GM12878 (cell line): ENCODE measurements around the gene COL6A3. TPM values are rescaled to one million over a fixed set of nuclear protein-coding genes. Genes with fewer than 3 reads are reported as not detected.

Experiments
- BCL11A ChIP-seq: IDR thresholded peaks from 2 replicates; pipeline ENCODE4 v1.6.1; 2011; ENCODE audit warnings: low read depth, low read length
- BHLHE40 ChIP-seq, 2 experiments: fragments of 450-650 bp in 1 of 2; IDR thresholded peaks; 2 replicates each; pipeline ENCODE4 v1.6.1; 2011 to 2017; ENCODE audit warnings: low read depth in 2 of 2, borderline replicate concordance in 1 of 2, improper control_type of control experiment in 1 of 2, low read length in 1 of 2, mild to moderate bottlenecking in 1 of 2
- CBX5 ChIP-seq: sonication (generic); IDR thresholded peaks from 2 replicates; pipeline ENCODE4 v1.6.1; 2016; ENCODE audit warnings: low read depth, moderate library complexity, mild to moderate bottlenecking, inconsistent platforms
- CEBPB ChIP-seq, 2 experiments: fragments of 150-350 bp in 1 of 2; IDR thresholded peaks; 2 replicates each; pipeline ENCODE4 v1.6.1; 2012 to 2014; ENCODE audit warnings: low read depth in 2 of 2, low read length in 2 of 2, borderline replicate concordance in 1 of 2, inconsistent platforms in 1 of 2
- CHD1 ChIP-seq: IDR thresholded peaks from 2 replicates; pipeline ENCODE4 v1.6.1; 2012; ENCODE audit warnings: low read depth, low read length, improper control_type of control experiment
- IKZF1 ChIP-seq: fragments of 450-650 bp; conservative IDR thresholded peaks from 2 replicates; pipeline ENCODE4 v1.6.1; 2017; ENCODE audit warnings: antibody characterized with exemption, mild to moderate bottlenecking
- MTA3 ChIP-seq: IDR thresholded peaks from 2 replicates; pipeline ENCODE4 v1.6.1; 2012; ENCODE audit warnings: low read length, inconsistent platforms, borderline replicate concordance
- NFYB ChIP-seq: IDR thresholded peaks from 2 replicates; pipeline ENCODE4 v1.6.1; 2011; ENCODE audit warnings: low read depth, mild to moderate bottlenecking, low read length, improper control_type of control experiment, moderate library complexity; ENCODE audit not compliant: insufficient read depth
- NR2F1 ChIP-seq: fragments of 450-650 bp; conservative IDR thresholded peaks from 2 replicates; pipeline ENCODE4 v1.6.1; 2017; ENCODE audit warnings: mild to moderate bottlenecking
- PML ChIP-seq: IDR thresholded peaks from 2 replicates; pipeline ENCODE4 v1.6.1; 2012; ENCODE audit warnings: low read length, inconsistent platforms
- RCOR1 ChIP-seq: conservative IDR thresholded peaks from 2 replicates; pipeline ENCODE4 v1.6.1; 2012; ENCODE audit warnings: low read depth, low read length, improper control_type of control experiment
- RUNX3 ChIP-seq: IDR thresholded peaks from 2 replicates; pipeline ENCODE4 v1.6.1; 2012; ENCODE audit warnings: low read length, inconsistent platforms
- SMAD5 ChIP-seq: IDR thresholded peaks from 2 replicates; pipeline ENCODE4 v1.6.1; 2016; ENCODE audit warnings: antibody characterized with exemption, low read depth
- SUZ12 ChIP-seq: fragments of 200-600 bp; sonication (generic); IDR thresholded peaks from one replicate; pipeline ENCODE4 v1.6.1; 2018; ENCODE audit warnings: antibody characterized with exemption, mild to moderate bottlenecking; ENCODE audit not compliant: unreplicated experiment
- YY1 ChIP-seq: IDR thresholded peaks from 2 replicates; pipeline ENCODE4 v1.6.1; 2011; ENCODE audit warnings: low read depth, mild to moderate bottlenecking, low read length
- ZSCAN29 ChIP-seq: fragments of 450-650 bp; IDR thresholded peaks from 2 replicates; pipeline ENCODE4 v1.6.1; 2017; ENCODE audit warnings: mild to moderate bottlenecking, moderate library complexity
- polyA plus RNA-seq, 11 experiments: library from polyadenylated mRNA; depleted of rRNA in 4 of 11; unstranded in 6 of 11; stranded (reverse) in 5 of 11; fragments of >200 nt; fragmentation: Nextera tagmentation in 4 of 11; fragmentation: Illumina TruSeq in 1 of 11; extraction: Ambion mirVana in 4 of 11; extraction: Trizol in 1 of 11; gene quantifications; 1 replicate in 1 of 11; 2 replicates in 10 of 11; pipeline versions ENCODE4 v1.2.1 to v1.2.3, GENCODE V29; 2011 to 2016; ENCODE audit warnings: inconsistent platforms in 2 of 11, missing spikeins in 2 of 11, low read depth in 1 of 11
- total RNA-seq, 4 experiments: library from RNA; depleted of rRNA in 3 of 4; stranded (reverse); fragments of >200 nt in 3 of 4; fragmentation: Illumina TruSeq in 1 of 4; extraction: Trizol in 1 of 4; gene quantifications; 2 replicates each; pipeline versions ENCODE4 v1.2.1 to v1.2.3, GENCODE V29; 2013 to 2021
- TF ChIP-seq, protein P1 (sequence below): fragments of 150-350 bp; IDR thresholded peaks from 2 replicates; pipeline ENCODE4 v1.6.1; 2014; ENCODE audit warnings: mild to moderate bottlenecking, low read depth, low read length
- TF ChIP-seq, protein P2 (sequence below): fragments of 450-650 bp; IDR thresholded peaks from 2 replicates; pipeline ENCODE4 v1.6.1; 2017; ENCODE audit warnings: low read depth, mild to moderate bottlenecking, moderate library complexity
- TF ChIP-seq, protein P3 (sequence below): fragments of 450-650 bp; IDR thresholded peaks from 2 replicates; pipeline ENCODE4 v1.6.1; 2017; ENCODE audit warnings: mild to moderate bottlenecking, low read depth, inconsistent platforms; ENCODE audit not compliant: poor library complexity, severe bottlenecking
- TF ChIP-seq, protein P4 (sequence below): IDR thresholded peaks from 2 replicates; pipeline ENCODE4 v1.6.1; 2011; ENCODE audit warnings: mild to moderate bottlenecking, low read depth, low read length, moderate library complexity; ENCODE audit not compliant: insufficient replicate concordance
- TF ChIP-seq, protein P5 (sequence below): fragments of 450-650 bp; IDR thresholded peaks from 2 replicates; pipeline ENCODE4 v1.6.1; 2017; ENCODE audit warnings: mild to moderate bottlenecking, moderate library complexity

COL6A3 gene
- total and polyA plus RNA-seq, 10 of the 15 experiments (the other 5 are each of a cell fraction or from before 2014, with no cell fraction given) = 0.01 to 0.51 (median 0.09) TPM; not detected in 4

DNA sequence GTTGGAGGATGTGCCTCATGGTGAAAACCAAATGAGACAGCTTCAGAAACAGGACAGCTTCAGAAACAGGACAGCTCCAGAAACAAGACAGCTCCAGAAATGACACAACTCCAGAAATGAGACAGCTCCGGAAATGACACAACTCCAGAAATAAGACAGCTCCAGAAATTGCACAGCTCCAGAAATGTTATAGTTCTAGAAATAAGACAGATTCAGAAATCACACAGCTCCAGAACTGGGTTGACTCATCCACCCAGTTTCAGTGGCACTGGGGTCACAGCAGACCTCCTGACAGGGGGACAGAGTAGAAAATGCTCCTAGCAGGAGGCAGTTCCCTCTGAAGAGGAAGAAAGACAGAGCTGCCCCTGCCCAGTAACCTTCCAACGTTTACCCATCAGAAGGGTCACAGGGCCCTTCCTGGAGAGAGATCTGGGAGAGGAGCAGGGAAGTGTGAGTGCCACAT is 26.9 kb upstream of the COL6A3 start (continued):
- TF ChIP-seq, protein P1, sequence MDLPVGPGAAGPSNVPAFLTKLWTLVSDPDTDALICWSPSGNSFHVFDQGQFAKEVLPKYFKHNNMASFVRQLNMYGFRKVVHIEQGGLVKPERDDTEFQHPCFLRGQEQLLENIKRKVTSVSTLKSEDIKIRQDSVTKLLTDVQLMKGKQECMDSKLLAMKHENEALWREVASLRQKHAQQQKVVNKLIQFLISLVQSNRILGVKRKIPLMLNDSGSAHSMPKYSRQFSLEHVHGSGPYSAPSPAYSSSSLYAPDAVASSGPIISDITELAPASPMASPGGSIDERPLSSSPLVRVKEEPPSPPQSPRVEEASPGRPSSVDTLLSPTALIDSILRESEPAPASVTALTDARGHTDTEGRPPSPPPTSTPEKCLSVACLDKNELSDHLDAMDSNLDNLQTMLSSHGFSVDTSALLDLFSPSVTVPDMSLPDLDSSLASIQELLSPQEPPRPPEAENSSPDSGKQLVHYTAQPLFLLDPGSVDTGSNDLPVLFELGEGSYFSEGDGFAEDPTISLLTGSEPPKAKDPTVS = no peak
- TF ChIP-seq, protein P2, sequence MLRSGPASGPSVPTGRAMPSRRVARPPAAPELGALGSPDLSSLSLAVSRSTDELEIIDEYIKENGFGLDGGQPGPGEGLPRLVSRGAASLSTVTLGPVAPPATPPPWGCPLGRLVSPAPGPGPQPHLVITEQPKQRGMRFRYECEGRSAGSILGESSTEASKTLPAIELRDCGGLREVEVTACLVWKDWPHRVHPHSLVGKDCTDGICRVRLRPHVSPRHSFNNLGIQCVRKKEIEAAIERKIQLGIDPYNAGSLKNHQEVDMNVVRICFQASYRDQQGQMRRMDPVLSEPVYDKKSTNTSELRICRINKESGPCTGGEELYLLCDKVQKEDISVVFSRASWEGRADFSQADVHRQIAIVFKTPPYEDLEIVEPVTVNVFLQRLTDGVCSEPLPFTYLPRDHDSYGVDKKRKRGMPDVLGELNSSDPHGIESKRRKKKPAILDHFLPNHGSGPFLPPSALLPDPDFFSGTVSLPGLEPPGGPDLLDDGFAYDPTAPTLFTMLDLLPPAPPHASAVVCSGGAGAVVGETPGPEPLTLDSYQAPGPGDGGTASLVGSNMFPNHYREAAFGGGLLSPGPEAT = no peak
- TF ChIP-seq YY1 (no peak), ZSCAN29 (no peak), SUZ12 (no peak), RUNX3 (peak; percentile 70), BCL11A (peak; percentile 79; the same call in 1 of the 2 replicates), CBX5 (no peak), RCOR1 (no peak), SMAD5 (no peak), PML (no peak), MTA3 (peak; percentile 45; the same call in 1 of the 2 replicates), BHLHE40 (IDR thresholded peaks at IDR 0.05; ENCODE audit: borderline replicate concordance in 1 of 2, low read depth in 2 of 2, low read length in 1 of 2) (no peak), IKZF1 (0 out of 2 replicates have a peak, but pooled peaks have one; percentile 18), NR2F1 (peak; percentile 42; the same call in 1 of the 2 replicates), CHD1 (no peak), CEBPB (IDR thresholded peaks at IDR 0.05; ENCODE audit: borderline replicate concordance in 1 of 2, low read depth in 2 of 2, low read length in 2 of 2) (0 out of 4 replicates have a peak, but pooled peaks of 1 of the 2 experiments have one; percentile 33), NFYB (no peak)
- TF ChIP-seq, protein P3, sequence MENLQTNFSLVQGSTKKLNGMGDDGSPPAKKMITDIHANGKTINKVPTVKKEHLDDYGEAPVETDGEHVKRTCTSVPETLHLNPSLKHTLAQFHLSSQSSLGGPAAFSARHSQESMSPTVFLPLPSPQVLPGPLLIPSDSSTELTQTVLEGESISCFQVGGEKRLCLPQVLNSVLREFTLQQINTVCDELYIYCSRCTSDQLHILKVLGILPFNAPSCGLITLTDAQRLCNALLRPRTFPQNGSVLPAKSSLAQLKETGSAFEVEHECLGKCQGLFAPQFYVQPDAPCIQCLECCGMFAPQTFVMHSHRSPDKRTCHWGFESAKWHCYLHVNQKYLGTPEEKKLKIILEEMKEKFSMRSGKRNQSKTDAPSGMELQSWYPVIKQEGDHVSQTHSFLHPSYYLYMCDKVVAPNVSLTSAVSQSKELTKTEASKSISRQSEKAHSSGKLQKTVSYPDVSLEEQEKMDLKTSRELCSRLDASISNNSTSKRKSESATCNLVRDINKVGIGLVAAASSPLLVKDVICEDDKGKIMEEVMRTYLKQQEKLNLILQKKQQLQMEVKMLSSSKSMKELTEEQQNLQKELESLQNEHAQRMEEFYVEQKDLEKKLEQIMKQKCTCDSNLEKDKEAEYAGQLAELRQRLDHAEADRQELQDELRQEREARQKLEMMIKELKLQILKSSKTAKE = peak; percentile 76
- TF ChIP-seq, protein P4, sequence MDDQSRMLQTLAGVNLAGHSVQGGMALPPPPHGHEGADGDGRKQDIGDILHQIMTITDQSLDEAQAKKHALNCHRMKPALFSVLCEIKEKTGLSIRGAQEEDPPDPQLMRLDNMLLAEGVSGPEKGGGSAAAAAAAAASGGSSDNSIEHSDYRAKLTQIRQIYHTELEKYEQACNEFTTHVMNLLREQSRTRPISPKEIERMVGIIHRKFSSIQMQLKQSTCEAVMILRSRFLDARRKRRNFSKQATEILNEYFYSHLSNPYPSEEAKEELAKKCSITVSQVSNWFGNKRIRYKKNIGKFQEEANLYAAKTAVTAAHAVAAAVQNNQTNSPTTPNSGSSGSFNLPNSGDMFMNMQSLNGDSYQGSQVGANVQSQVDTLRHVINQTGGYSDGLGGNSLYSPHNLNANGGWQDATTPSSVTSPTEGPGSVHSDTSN = no peak
- TF ChIP-seq, protein P5, sequence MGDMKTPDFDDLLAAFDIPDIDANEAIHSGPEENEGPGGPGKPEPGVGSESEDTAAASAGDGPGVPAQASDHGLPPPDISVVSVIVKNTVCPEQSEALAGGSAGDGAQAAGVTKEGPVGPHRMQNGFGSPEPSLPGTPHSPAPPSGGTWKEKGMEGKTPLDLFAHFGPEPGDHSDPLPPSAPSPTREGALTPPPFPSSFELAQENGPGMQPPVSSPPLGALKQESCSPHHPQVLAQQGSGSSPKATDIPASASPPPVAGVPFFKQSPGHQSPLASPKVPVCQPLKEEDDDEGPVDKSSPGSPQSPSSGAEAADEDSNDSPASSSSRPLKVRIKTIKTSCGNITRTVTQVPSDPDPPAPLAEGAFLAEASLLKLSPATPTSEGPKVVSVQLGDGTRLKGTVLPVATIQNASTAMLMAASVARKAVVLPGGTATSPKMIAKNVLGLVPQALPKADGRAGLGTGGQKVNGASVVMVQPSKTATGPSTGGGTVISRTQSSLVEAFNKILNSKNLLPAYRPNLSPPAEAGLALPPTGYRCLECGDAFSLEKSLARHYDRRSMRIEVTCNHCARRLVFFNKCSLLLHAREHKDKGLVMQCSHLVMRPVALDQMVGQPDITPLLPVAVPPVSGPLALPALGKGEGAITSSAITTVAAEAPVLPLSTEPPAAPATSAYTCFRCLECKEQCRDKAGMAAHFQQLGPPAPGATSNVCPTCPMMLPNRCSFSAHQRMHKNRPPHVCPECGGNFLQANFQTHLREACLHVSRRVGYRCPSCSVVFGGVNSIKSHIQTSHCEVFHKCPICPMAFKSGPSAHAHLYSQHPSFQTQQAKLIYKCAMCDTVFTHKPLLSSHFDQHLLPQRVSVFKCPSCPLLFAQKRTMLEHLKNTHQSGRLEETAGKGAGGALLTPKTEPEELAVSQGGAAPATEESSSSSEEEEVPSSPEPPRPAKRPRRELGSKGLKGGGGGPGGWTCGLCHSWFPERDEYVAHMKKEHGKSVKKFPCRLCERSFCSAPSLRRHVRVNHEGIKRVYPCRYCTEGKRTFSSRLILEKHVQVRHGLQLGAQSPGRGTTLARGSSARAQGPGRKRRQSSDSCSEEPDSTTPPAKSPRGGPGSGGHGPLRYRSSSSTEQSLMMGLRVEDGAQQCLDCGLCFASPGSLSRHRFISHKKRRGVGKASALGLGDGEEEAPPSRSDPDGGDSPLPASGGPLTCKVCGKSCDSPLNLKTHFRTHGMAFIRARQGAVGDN = no peak
